HG02571 (cell line): ENCODE results near the gene TRMT112.

ENCODE experiments used
- ATAC-seq: cut with Tn5 transposase; IDR thresholded peaks from one replicate; pipeline ENCODE4 v1.9.1; 2021; ENCODE audit warnings: mild to moderate bottlenecking, moderate library complexity; ENCODE audit not compliant: unreplicated experiment

Gene TRMT112

DNA sequence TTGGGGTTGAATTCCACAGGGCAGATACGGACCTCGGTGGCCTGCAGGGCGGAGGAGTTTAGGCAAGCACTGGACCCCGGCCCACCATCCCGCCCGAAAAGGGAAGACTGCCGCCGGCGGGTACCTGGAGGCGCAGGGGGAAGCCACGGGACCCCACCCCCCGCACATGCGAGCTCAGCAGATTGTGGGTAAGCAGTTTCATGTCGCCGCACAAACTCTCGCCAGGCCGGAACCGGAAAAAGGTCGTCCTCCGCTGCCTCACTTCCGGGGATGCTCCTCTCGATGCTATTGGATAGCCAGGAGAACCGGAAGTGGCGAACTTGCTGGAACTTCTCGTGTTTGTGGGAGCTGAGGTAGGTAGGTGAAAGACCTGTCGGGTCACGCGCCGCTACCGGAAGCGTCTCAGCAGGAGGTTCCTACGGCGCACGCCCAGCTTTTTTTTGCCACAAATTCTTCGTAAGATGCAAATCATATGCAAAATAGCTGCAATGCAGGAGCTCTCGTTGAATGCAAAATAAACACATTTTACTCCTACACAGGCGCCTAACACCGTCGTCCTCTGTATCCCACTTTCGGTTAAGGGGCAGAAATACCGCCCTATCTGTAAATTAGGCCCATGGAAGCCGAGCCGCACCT lies at the start of gene TRMT112:
Gene TRMT112, minus strand, starts transcription at position 235 of the 636 bp plus-strand sequence. Its CDS starts 33 bp downstream, at position 202.
- peak; percentile 59 for ATAC-seq

DNA sequence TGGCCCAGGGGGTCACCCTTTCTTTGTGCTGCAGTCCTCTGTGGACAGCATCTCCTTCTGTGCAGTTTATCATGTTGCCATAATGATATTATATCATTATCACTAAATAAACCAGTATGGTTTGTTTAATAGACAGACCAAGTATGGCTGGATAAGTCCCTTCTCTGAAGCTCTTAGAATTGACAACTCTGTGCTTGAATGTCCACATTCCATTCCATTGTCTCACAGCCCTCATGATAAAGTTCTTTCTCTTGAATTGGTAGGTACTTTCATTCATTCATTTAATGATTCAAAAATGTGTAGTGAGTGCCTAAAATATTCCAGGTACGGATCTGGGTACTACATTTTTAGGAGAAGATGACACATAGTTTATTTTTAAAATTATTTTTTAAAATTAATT lies 49.4 kb upstream of the TRMT112 start:
- ATAC-seq: no peak

DNA sequence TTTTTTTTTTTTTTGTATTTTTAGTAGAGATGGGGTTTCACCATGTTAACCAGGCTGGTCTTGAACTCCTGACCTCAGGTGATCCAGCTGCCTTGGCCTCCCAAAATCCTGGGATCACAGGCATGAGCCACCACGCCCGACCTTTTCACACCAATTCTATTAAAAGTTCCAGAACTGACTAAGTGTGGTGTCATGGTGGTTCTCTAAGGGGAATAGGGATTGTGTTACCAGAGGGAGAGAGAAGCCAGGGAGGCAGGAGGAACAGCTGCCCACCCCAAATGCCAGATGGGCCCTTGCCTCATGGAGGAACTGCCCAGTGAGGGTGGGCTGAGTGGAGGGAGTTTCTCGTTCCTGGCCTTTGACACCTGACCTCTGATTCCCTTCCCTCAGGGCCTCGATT lies 47.6 kb upstream of the TRMT112 start:
- ATAC-seq: no peak

DNA sequence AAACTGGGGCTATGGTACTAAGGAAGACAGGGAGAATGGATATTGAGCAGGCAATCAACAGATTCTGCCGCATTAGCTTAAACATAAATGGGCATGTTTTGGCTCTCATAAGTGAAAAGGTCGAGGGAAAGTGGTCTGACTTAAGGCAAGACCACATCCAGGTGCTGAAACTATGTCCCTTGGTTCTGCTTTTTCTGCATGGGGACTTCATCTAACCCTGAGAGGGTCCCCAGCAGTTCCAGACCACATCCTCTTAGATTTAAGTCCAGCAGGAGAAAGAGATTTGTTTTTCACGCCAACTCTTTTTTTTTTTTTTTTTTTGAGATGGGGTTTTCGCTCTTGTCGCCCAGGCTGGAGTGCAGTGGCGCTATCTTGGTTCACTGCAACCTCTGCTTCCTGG lies 47.1 kb upstream of the TRMT112 start:
- no peak for ATAC-seq

DNA sequence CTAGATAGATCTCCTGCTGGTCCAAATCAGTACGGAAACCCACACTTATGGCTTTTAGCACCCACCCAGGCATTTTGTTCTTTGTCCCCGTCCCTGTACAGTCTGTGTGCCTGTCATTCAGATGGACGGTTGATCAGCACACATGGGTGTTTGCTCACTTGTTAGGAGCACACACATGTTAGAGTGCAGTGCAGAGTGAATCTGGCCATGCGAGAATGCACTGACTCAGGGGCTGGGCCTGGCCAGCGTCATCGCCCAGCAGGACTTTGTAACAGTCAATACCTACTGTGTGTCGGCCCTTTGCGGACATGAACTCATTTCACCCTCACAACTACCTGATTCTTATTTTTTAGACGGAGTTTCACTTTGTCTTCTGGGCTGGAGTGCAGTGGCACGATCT lies 45.0 kb upstream of the TRMT112 start:
- no peak for ATAC-seq

DNA sequence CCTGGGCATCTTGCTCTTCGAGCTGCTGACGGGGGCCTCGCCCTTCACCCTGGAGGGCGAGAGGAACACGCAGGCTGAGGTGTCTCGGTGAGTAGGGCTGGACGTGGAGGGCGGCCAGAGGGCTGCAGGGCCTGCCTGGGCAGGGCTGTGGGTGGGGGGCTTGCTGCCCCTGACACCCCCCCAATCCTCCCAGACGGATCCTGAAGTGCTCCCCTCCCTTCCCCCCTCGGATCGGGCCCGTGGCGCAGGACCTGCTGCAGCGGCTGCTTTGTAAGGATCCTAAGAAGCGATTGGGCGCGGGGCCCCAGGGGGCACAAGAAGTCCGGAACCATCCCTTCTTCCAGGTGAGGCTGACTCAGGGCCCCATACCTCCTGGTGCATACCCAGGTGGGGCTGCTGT lies 44.3 kb upstream of the TRMT112 start:
- no peak for ATAC-seq

DNA sequence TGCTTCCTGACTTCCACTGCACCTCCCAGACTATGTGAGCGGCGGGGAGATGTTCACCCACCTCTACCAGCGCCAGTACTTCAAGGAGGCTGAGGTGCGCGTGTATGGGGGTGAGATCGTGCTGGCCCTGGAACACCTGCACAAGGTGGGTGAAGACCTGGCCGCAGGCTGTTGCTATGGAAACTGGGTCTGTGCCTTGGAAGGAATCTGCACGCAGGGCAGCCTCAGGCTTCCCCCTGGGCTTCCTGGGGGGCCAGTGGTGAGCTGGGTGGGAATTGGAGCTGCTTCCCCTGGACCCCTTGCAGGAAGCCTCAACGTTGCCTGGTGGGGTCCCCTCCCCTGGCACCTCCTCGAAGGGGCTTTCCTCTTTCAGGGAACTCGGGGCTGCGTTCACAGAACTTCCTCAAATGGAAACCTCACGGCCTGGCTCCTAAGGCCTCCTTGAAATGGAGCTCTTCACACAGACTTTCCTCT lies 43.1 kb upstream of the TRMT112 start:
- ATAC-seq: no peak

DNA sequence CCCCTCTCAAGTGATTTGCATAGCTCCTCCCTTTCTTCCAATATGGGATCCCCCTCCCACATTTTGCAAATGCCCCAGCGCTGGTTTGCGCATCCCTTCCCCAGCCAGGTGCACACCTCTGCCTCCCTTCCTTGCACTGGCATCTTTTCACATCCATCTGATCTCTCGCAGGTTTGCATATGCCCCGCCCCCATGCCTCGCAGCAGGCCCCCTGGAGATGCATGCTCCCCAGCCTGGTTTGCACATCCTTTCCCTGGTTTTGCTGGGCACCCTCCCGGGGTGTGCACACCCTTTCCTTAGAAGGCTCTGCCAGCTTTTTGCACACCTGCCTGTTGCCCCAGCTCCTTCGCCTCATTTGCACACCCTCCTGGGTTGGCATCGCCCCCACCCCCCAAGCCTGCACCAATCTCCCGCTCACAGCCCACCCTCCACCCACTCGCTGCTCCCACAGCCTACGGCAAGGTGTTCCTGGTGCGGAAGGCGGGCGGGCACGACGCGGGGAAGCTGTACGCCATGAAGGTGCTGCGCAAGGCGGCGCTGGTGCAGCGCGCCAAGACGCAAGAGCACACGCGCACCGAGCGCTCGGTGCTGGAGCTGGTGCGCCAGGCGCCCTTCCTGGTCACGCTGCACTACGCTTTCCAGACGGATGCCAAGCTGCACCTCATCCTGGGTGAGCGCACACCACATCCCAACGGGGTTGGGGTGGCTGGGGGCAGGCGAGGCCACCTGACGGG lies 42.5 kb upstream of the TRMT112 start:
- ATAC-seq: no peak

DNA sequence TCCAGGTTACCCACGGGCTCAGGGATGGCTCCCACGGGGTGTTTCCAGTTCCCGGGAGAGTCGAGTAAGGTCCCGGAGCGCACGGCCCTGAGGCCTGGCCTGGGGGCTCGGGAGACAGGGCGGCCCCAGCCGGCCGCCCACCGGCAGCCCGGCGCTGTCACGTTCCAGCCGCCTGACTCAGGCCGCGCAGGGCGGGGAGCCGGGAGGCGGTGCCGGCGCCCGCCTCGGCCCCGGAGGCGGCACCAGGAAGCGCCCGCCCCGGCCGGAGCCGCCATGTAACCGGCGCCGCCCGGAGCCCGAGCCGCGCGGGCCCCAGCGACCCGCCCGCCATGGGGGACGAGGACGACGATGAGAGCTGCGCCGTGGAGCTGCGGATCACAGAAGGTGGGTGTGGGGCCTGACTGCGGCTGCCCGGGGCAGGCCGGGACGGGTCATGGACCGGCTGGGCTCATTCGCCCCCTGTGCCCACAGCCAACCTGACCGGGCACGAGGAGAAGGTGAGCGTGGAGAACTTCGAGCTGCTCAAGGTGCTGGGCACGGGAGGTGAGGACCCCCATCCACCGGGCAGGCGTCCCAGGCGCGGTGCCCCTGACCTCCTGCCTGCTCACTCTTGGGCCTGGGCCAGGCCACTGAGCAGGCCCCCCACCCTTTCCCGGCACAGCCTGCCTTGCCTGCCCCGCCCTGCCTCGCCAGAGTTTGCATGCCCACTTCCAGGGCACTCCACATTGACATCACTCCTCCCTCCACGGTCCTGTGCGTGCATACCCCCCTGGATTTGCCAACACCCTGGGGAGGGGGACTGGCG lies 41.8 kb upstream of the TRMT112 start, which contains the start of gene RPS6KA4:
Gene RPS6KA4, plus strand, starts transcription at position 256 of the 805 bp plus-strand sequence. Its CDS starts 74 bp downstream, at position 330.
- ATAC-seq: peak; percentile 44

DNA sequence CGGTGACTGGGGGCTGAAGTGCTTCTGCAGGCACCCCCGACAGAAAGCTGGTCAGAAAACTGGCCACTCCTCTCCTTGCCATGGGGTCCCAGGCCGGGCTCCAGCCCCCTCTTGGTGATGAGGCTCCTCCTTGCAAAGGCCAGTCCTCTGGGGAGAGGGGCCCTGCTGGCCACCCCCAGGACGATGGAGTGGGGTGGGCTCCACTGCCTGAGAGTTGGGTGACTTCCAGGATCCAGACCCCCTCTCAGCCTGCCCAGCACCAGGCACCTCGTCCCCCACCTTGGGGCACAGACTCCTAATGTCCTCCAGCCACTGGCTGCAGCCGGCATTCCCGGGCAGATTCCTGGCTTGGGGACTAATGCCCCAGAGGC lies 41.2 kb upstream of the TRMT112 start:
- ATAC-seq: no peak

DNA sequence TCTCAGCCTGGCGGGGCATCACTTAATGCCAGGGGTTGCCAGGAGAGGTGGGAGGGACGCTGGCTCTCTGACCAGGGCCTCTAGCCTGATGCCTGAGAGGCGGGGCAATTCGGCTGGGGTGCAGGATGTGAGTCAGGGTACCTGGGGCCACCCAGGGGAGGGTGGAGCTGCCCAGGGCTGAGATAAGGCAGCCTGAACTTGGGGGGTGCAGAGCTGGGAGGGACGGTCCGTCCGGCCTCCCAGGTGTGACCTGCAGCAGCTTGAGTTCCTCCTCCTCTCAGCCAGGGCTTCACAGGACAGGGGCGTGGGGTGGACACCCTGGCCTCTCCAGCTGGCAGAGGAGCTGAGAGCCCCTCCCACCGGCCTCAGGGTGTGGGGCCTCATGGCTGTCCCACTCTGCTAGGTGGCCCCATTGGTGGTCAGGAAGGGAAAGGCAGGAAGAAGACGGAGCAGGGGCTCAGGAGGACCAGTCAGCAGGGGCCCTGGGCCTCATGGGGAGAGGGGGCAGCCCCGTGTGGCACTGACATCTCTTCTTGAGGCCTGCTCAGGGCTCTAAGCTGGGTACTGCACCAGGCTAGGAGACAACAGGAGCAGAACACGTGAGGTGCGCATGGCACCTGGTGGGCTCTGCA lies 40.7 kb upstream of the TRMT112 start:
- no peak for ATAC-seq

DNA sequence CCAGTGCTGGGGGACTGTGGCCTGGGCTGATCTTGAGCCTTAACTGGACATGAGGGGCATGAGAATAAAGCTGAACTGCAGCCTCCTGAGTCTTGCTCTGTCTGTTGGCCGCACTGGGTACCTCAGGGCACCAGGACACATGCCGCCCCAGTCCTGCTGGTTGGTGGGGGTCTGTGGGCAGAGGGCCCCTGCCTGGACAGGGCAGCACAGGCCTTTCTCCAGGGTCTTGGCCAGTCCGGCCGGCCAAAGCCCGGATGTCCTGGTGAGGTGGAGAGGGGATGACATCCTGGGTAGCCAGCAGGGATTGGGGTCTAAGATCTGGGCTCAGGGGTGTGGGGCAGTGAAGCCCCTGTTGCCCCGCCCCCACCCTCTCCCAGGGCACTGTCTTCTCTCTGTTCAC lies 40.1 kb upstream of the TRMT112 start:
- no peak for ATAC-seq

DNA sequence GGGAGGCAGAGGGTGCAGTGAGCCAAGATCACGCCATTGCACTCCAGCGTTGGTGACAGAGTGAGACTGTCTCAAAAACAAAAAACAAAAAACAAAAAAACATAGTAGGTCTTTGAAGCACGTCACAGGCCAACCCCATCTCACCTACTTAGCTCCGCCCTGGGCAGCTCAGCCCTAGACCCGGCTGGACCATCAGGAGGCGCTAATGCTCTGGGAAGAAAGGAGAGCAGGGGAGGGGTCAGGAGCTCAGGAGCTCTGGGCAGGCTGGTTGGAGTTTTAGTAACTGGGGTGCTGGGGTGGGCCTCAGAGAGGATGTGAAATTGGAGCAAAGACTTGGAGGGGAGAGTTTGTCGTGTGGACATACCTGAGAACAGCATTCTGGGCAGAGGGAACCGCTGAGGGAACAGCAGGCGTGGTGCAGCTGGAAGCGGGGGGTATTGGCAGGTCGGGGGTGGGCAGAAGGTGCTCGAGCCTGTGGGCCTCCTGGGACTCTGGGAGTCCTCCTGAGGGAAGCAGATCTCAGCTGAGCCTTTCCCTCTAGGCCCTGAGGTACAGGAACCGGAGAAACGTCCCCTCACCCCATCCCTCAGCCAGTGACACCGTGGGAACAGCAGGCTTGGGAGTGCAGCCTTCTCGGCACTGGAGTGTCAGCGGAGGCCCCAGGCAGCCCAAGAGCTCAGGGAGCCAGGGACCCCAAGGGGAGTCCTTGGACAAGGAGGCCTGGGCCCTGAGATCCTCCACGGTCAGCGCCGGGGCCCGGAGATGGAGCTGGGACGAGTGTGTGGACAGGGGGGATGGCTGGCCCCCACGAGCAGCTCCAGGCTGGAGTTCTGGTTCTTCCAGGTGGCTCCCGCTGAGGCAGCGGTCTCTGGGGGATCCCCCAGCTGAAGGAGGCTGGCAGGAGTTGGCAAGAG lies 39.4 kb upstream of the TRMT112 start:
- ATAC-seq: no peak

DNA sequence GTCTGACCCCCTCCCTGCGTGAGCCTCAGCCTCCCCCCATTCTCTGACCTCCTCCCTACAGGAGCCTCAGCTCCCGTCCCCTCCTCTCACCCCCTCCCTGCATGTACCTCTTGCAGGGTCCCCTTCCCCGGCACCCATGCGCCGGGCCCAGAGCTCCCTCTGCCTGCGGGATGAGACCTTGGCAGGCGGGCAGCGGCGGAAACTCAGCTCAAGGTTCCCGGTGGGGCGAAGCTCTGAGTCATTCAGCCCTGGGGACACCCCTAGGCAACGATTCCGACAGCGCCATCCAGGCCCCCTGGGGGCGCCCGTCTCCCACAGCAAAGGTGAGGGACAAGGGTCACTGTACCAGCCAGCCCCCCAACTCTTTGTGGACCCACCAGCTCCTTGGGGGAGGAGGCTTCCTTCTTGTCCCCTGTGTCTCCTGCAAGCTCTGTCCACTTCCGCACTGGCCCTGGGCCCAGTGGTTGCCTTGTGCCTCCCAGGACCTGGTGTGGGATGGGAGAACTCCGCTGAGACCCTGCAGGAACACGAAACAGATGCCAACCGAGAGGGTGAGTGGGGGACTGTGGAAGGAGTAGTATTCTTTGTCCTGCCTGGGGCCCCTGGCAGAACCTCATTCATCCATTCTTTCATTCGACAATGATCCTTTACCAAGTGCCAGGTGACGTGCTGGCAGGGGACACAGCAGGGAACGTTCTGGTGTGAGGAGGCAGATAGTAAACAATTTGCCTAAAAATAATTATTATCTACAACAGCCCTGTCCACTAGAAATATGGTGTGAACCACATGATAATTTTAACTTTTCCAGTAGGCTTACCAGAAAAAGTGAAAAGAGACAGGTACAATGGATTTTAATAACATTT lies 38.0 kb upstream of the TRMT112 start:
- no peak for ATAC-seq

DNA sequence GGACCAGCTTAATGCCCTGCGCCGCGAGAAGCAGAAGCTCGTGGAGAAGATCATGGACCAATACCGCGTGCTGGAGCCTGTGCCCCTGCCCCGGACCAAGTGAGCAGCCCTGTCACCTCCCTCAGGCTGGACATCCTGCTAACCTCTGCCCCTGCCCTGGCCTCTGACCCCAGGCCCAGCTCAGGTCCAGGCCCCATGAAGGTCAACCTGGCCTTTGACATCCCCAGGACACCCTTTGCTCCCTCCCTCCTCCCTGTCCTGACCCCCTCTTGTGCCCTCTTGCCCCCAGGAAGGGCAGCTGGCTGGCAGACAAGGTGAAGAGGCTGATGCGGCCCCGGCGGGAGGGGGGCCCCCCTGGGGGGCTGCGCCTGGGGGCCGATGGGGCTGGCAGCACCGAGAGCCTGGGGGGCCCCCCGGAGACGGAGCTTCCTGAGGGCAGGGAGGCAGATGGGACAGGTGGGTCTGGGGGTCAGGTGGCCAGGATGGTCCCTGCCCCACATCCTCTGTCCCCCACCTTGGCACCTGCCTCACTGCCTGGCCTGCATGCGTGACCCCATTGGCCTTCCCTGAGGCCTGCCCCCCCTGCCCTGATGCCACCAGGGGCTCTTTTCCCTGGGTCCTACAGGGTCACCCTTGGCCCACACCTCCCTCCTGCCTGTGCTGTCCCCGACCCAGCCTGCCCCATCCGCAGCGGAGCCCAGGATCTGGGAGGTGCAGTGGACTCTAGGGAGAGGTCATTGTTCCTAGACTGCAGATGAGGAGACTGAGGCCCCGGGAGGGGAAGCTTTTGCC lies 36.6 kb upstream of the TRMT112 start:
- ATAC-seq: no peak

DNA sequence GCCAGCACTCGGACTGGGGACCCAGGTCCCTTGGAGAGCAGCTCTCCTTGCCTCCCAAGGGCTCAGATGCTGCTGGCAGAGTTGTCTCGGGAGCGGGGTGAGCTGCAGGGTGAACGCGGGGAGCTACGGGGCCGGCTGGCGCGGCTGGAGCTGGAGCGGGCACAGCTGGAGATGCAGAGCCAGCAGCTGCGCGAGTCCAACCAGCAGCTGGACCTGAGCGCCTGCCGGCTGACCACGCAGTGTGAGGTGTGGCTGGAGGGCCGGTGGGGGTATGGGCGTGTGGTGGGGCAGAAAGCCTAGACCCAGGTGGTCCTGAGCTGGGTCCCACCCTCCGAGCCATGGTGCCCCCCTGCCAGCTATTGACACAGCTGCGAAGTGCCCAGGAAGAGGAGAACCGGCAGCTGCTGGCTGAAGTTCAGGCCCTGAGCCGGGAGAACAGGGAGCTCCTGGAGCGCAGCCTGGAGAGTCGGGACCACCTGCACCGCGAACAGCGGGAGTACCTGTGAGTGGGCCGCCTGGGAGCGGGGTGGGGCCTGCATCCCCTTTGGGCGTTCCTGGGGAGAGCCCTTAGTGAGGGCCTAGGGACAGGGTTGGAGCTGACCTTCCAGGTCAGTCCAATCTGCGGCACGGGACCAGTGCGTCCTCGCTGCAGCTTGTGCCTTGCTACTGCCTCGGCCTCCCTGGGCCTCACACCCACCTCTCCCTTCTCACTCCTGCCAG lies 35.8 kb upstream of the TRMT112 start:
- ATAC-seq: no peak

DNA sequence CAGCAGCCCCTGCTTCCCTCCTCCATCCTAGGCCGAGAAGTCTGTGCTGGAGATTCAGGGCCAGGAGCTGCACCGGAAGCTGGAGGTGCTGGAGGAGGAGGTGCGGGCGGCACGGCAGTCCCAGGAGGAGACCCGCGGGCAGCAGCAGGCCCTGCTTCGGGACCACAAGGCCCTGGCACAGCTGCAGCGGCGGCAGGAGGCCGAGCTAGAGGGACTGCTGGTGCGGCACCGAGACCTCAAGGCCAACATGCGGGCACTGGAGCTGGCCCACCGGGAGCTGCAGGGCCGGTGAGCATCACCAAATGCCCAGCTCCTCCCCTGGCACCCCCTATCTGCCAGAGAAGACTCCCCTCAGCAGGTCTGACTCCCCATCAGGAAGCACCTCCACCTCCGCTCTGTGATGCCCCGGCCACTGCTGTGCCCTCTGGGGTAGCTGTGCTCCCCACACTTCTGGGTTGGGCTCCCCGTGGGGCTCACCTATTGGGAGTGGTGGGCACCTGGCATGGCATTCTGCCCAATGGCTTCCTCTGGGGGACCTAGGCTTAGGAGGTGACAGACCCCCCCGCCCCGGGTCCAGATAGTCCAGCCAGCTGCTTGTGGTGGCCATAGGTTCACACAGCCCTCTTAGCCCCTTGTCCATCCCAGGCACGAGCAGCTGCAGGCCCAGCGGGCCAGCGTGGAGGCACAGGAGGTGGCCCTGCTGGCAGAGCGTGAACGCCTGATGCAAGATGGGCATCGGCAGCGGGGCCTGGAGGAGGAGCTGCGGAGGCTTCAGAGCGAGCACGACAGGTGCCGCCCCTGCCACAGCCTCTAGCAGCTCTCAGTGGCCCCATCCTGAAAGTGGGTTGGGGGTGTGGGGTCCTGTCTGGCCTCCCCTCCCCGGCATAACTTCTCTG lies 35.0 kb upstream of the TRMT112 start:
- ATAC-seq: no peak
